Uterus (tissue), 2 donors: ENCODE measurements around the gene TAF12.

Experiments used
- POLR2A ChIP-seq, 2 donors: fragments of 450-650 bp; IDR thresholded peaks; one replicate each; pipeline ENCODE4 v1.6.1; 2016; ENCODE audit warnings: antibody characterized with exemption in 2 of 2, mild to moderate bottlenecking in 1 of 2, moderate library complexity in 1 of 2
- TF ChIP-seq, protein P1 (sequence below), 4 experiments: fragments of 200-600 bp in 2 of 4; fragments of 450-650 bp in 2 of 4; sonication (generic) in 2 of 4; IDR thresholded peaks; one replicate each; pipeline ENCODE4 v1.5.1; 2016 to 2019; ENCODE audit warnings: antibody characterized with exemption in 4 of 4, mild to moderate bottlenecking in 2 of 4, moderate library complexity in 1 of 4

DNA sequence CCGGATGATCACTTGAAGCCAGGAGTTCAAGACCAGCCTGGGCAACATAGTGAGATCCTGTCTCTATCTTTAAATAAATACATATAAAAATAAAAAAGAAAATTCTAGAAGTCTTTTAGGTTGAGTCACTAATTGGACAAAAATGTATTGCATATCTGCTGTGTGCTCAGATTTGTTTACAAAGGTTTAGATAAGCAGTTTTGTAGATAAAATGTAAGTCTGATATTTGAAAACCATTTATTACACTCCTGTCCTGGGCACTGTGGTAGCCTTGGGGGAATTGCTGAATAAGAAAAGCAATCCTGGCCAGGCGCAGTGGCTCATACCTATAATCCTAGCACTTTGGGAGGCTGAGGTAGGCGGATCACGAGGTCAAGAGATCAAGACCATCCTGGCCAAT lies 37.3 kb upstream of the TAF12 start:
- TF ChIP-seq, protein P1, sequence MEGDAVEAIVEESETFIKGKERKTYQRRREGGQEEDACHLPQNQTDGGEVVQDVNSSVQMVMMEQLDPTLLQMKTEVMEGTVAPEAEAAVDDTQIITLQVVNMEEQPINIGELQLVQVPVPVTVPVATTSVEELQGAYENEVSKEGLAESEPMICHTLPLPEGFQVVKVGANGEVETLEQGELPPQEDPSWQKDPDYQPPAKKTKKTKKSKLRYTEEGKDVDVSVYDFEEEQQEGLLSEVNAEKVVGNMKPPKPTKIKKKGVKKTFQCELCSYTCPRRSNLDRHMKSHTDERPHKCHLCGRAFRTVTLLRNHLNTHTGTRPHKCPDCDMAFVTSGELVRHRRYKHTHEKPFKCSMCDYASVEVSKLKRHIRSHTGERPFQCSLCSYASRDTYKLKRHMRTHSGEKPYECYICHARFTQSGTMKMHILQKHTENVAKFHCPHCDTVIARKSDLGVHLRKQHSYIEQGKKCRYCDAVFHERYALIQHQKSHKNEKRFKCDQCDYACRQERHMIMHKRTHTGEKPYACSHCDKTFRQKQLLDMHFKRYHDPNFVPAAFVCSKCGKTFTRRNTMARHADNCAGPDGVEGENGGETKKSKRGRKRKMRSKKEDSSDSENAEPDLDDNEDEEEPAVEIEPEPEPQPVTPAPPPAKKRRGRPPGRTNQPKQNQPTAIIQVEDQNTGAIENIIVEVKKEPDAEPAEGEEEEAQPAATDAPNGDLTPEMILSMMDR (IDR thresholded peaks at IDR 0.05): no peak
- no peak for TF ChIP-seq POLR2A (IDR thresholded peaks at IDR 0.05)
